Ramos (cell line): Measurements from ENCODE around the gene DOCK11.

Experiments
- in situ Hi-C: fragments of 300-500 bp; cut with MboI; formaldehyde crosslinking; loops from one replicate; pipeline ENCODE4 v1.14.3; 2022; ENCODE audit warnings: low sequenced_read_pairs; ENCODE audit not compliant: unreplicated experiment

Gene DOCK11

DNA sequence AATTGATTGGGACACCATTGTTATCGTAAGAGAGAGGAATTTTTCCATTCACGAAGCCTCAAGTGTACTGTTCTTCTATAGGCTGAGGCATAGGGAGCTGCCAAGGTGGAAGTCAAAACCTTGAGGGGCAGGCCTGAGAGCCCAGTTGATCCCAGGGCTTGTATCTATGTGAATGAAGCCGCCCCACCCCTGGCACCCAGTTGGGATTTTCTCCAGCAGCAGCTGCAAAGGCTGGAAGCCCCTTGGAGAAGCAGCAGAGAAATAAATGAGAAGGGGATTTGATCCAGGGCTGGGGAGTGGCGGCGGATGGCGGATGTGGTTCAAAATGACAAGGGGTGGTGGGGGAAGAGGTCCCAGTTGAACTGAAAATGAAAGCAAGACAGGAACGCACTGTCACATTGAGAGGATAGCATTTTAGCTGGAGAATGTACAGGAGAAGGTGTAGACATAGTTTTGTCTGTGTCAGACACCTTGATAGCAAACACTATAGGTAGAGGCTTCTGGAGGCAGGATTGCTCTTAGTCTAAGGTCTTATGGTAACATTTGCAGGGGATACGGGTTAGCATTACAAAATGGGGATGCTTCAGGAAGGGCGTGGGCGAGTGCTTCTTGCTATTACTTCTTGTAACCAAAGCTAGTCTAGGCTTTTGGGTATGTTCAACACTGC is 32.6 kb downstream of the DOCK11 start:
- in situ Hi-C loops = no loop called here

DNA sequence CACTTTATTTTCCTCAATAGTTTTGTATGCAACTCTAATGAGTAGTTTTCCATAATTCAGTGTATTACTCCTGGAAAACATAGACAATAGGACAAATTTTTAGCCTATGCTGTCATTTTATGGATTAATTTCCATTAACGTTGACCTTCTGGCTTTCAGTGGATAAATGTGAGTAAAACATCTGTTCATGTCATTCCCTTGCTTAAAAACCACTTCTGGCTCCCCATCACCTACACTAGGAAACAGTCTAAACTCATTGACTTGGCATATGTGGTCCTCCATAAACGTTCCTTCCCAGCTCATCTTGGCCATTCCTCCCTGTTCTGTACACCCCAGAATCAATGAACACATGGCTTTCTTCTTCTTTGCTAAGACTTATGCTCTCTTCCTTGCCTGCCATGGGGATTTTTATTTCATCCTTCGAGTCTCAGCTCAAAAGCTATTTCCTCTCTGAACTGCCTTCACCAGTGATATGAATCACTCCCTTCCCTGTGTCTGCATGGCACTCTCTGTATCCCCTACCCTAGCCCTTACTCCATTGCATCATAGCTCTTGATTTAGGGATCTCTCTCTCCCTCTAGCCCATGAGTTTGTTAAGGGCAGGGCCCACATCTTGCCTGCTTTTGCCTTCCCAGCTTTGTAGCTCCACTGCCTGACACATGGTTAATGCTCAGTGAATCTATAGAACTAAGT is 34.8 kb downstream of the DOCK11 start:
- in situ Hi-C loops = no loop called here

DNA sequence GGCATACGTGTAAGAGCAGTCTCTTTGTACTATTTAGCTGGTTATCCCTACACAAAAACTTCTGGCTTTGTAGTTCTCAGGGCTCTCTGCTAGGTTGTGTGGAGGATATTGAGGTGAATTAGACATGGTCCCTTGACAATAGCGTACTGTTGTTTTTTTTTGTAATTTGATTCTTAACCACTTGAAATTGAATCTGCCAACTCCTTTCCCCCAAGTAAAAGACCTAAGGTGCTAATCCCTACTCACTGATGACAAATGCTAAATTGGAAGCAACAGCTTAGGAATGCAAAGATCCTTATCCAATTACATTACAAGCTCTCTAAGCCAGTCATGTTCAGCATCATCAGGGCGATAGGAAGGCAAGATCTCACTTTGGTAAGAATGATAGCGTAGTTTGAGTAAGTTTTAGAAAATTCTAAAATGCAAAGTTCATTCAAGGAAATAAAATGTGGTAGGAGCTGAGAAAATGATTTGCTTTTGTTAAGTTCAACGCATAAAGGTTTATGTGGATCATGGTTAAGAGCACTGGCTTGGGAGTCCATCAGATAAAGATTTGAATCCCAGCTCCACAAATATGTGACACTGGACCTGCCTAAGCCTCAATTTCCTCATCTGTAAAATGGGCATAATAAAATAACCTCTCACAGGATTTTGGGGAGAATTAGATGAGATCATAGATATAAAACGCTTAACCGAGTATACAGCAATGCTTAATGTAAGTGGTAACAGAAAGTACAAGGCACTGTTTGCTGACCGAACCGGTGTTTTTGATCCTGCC is 39.3 kb downstream of the DOCK11 start:
- in situ Hi-C loops = no loop called here

DNA sequence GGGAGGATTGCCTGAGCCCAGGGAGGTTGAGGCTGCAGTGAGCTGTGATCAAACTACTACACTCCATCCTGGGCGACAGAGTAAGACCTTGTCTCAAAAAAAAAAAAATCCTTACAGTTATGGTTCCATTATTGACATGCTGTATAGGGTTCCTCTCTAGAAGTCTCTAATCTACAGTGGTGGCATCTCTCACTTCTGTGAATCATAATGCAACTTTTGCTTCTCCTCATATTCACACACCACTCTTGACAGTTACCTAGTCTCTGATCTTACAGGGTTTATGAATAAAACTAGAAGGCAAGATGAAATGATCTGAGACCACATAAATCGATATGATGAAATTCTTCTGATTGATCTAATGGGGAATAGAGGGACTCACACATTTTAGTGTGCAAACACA is 40.6 kb downstream of the DOCK11 start:
- in situ Hi-C loops = no loop called here

DNA sequence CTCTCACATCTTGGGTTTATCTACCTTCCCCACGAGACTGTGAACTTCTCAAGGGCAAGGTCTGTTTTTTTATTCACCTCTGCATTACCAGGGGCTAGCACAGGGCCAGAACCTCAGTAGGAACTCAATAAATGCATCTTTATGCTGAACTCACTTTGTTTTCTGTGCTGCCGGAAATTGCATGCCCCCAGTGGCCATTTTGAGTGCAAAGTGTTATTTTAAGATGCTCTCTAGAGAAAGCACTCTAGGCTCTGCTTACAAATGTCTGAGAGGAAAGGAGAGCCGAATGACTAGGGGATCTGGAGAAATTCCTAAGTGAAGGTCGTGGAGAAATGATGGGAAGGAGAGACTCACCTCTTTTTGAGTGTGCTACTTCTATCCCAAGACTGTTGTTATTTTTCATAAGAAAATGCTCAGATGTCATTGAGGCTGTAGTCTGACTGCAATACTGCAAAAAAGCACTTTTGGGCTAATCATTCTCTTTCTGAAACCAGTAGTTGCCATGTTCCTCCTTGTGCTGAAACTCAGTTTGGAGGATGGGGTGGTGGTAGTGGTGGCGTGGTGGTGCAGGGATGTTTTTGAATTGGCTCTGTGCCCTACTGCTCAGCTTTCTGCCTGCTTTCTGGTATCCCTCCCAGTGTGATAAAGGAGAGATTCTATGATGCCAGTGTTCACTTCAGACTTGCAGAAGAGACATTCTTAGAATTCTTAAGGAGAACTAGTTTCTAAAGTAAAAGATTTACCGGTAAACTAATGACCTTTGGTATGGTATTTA is 41.3 kb downstream of the DOCK11 start:
- in situ Hi-C loops = no loop called here

DNA sequence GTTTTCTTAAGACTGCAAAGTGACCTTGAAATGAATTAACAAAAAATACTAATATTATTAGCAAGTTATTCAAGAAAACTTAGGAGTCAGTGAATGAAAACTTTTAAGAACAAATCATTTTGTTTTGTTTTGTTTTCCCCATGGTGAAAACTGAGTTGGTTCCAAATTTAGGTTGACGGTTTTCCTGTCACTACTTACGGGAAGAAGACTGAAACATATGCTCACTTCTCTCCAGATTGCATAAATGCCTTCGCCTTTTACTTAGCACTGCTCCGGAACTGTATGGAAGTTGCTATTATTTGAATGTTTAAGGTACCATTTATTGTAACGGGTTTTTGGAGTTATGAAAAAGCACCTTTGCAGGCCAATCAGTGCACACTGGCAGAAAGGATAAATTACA is 42.8 kb downstream of the DOCK11 start:
- in situ Hi-C loops = no loop called here

DNA sequence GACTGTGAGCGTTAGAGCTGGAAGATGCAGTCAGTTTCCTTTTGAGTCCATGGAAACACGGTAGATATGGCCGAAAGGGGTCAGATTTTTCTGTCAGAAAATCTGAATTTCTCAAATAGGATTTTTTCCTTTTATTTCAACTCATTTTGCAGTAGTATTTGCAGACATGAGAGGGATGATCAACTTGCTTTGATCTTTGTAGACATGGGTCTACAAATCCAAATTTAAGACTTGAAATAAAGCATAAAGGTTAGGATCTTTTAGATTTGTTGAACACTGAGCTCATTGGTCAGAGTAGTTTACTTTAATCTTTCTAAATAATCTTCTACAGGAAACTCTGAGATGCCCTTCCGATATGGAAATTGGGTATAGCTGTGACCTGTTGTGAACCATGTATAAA is 44.7 kb downstream of the DOCK11 start:
- in situ Hi-C loops = no loop called here

DNA sequence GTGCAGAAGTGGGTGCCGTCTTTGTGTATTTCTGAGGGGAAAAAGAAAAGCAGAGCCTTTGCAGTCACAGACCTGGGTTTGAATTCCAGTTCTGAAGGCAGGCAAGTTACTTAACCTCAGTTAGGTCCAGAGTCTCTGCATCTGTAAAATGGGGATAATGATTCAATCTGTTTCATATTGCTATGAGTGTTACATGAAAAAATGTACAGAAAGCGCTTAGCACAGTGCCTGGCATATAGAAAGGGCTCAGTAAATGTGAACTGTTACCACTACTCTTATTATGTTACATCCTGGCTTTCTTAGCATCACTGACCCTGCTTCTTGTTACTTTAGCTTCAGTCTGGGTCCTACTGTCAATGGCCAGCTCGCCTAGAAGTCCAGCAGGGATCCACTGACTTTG is 45.9 kb downstream of the DOCK11 start:
- in situ Hi-C loops = no loop called here

DNA sequence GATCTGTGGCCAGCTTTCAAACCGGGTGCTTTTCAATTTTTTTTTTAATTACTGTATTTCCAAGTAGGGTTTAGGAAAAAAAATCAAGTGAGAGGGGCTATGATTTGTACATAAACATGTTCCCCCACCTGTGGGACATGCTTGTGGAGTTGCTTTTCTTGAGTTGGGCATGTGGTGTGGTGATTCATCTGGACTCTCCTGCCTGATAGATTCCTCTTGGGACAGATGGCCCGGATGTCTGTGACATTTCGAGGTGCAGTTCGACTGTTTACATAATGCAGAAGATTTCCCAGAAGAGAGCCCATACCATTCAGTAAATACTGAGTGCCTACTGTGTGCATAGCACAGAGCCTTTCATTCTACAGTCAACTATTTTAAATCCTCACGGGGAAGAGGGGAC is 49.9 kb downstream of the DOCK11 start:
- in situ Hi-C loops = no loop called here

DNA sequence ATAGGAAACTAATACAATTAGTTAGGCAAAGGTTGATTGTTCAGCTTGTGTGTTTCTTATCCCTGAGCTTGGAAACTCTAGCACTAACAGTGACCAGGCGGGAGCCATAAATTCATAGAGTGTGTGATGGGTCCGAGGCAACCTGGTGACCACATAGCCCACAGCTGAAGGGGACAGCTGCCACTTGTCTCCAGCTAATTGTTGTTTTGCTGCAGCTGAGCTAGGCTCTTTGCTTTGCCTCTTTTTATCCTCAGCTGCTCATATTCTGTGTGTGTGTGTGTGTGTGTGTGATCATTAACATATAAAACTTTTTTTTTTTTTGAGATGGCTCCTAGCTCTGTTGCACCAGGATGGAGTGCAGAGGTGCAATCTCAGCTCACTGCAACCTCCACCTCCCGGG is 53.2 kb downstream of the DOCK11 start:
- in situ Hi-C loops = no loop called here

DNA sequence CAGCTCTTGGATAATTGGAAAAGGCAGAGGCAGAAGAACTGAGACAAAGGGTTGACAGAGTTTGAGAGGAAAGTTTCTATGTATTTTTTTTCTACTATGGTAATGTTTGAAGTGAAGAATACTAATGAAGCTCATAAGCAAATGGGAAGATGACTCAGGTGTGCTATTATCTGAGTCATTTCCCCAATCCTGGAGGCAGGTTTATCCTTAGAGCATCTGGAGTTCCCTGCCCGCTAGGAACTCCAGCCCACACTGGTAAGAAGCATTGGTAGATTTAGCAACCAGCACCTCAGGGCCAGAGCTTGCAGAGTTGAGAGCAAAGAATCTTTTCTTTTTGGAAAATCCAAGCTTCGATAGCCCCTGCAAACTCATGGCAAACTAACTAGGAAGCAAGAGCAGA is 55.2 kb downstream of the DOCK11 start:
- in situ Hi-C loops = no loop called here

DNA sequence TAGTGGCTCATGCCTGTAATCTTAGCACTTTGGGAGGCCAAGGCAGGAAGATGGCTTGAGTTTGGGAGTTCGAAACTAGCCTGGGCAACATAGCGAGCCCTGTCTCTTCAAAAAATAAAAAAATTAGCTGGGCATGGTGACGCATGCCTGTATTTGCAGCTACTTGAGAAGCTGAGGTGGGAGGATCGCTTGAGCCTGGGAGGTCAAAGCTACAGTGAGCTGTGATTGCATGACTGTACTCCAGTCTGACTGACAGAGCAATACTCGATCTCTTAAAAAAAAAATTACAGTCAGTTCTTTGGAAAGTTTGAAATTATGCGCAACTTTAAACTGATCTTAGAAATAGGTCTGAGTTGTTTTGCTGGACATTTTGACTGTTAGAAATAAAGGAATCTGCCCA is 55.8 kb downstream of the DOCK11 start:
- in situ Hi-C loops = no loop called here

DNA sequence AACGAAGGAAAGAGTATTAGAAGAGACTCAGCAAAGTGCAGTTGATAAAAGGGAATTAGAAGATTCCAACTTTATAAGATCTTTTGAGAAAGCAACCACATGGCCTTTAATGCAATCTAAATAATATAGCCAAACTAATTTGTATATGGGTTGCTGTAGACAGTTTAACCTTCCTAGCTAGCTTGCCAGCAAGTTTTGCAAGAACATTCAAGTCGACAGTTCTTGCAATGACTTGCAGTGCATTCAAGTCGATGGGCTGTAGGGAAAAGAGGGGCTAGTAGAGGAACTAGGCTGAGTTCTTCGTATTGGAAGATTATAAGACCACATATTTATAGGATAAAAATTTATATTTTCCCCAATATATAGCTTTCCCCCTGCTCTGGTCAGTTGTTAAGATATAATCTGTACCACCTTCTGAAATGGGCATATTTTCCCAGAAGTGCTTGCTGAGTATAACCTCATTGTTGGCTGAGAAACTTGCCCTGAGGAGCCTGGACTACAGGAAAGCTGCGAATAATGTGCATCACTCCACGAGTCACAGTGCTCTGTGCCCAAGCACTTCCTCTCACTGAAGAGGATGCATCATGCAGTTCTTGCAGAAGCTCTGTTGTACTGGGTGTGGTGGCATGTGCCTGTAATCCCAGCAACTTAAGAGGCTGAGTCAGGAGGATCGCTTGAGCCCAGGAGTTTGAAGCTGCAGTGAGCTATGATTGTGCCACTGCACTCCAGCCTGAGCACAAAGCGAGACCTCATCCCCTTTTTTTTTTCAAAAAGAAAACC is 56.7 kb downstream of the DOCK11 start:
- in situ Hi-C loops = no loop called here

DNA sequence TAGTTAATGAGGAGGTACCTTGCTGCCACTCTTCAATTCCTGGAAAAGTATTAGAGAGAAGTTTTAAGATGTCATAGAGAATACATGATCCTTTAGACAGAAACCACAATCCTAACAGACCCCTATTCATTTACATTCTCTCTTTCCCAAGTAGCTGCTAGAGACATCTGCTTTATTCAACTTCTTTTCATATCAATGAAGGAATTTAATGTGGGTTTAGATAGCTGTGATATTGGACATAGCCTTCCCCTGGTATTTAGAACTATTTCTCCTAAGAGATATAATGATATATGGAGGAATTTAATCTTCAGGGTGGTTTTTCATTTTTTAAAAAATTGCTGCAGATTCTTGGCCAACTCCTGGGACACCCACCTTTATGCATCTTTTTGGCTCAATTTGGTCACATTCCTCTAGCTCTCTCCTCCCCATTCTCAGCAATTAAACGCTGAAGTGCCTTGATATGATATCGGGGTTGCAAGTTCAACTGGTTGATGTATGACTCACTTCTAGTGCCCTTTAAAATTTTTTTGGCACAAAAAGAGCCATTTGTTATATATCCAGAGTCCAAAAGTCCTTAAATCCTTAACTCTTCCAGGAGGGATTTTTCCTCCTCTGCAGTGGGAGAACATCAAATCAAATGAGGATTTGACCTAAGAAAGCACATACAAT is 57.6 kb downstream of the DOCK11 start:
- in situ Hi-C loops = no loop called here

DNA sequence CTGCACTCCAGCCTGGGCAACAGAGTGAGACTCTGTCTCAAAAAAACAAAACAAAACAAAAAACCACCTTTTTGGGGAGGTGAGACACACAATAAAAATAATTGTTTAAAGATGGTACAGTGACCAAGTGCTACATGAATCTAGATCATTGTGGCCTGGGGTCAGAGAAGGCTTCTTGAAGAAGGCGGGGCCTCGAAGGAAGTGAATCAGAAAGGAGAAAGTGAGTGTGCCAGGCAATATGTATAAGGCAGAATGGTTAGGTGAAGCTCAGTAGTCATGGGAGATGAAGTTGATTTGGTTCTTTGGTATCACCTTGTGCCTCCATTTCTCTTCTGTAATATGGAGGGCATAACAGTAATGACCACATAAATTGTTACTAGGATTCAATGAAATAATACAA is 58.9 kb downstream of the DOCK11 start:
- in situ Hi-C loops = no loop called here

DNA sequence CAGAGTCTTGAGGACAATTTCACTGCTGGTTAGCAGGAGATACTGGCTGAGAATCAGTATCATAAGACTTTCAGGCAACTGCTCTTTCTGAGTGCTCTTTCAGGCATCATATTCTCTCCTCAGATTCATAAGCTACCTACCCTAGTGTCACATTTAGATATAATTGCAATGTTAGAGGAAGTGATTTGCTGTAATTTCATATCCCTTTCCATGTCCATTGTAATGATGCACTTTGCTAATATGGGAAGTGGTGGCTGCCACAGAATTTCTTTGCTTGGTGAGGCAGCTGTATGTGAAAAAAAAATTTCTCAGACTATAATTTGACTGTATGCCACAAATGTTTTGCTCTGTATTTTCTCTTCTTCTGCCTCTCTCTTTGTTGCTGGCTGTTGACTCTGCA is 63.3 kb downstream of the DOCK11 start:
- in situ Hi-C loops = no loop called here

DNA sequence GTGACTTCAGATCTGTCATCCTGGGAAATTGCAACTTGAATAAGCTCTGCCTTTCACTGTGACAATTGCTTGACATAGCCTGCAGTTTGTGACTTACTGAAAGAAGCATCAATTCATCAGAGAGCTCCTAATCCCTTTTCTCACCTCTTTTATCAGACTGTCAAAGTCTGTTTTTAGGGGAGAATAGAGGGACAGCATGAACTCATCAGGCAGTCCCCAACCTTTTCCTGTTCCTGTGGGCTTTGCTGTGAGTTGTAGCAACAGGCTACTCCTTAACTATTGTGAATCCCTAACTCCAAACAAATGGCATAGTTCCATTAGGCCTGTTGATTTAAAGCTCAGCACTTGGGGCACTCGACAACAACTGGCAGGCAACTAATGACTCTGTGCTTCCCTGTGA is 64.9 kb downstream of the DOCK11 start:
- in situ Hi-C loops = no loop called here

DNA sequence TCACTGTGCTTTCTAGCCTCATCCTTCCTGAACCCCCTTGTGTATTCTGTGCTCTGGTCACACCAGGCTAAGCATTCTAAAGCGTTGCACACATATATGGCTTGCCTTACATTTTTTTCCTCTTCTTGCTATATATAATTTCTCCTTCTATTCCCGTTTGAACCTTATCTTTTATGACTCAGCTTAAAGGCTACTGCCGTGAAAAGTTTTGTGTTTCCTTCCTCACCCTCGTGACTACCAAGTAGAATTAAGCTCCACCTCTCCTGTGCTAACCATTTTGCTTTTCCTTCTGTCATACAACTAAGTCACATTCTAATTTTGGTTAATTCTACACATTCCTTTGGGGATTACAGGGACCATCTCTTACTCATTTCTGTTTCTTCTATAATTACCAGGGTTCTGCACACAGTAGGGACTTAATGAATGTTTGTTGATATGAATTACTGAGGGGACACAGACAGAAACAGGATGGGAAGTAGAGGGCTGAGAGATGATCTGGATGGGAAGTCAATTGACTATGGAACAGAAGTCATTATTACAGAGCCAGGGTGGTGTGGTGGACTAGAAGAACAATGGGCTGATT is 67.1 kb downstream of the DOCK11 start:
- in situ Hi-C loops = no loop called here

DNA sequence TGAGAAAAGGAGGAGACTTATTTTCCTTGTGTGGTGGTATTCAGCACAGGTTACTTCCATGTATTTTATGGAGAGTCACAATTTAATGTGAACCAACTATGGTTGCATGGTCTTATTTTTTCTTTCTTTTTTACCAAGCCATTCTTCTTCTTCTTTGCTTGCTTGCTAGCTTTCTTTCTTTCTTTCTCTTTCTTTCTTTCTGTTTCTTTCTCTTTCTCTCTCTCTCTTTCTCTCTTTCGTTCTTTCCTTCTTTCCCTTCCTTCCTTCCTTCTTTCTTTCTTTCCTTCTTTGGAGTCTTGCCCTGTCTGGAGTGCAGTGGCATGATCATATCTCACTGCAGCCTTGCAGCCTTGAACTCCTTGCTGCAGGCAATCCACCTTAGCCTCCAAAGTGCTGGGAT is 68.9 kb downstream of the DOCK11 start:
- in situ Hi-C loops = no loop called here
